HG02763 (cell line): ENCODE data around the gene RASGRF2.

Experiments
- ATAC-seq: cut with Tn5 transposase; IDR thresholded peaks from one replicate; pipeline ENCODE4 v1.9.1; 2021; ENCODE audit warnings: mild to moderate bottlenecking, moderate library complexity; ENCODE audit not compliant: unreplicated experiment

Gene RASGRF2

GRCh38 chr5:80953587-80953986 lies 6.6 kb upstream of the RASGRF2 start:
- ATAC-seq: no peak

- ATAC-seq: no peak
These were observed 5.0 kb upstream of the RASGRF2 start for GRCh38 chr5:80955082-80955590.

GRCh38 chr5:80956272-80956671 lies 3.9 kb upstream of the RASGRF2 start:
- ATAC-seq: no peak

- no peak for ATAC-seq
These were observed 3.0 kb upstream of the RASGRF2 start for GRCh38 chr5:80957031-80957761.

- ATAC-seq: no peak
These were observed 1.5 kb upstream of the RASGRF2 start for GRCh38 chr5:80958616-80959015.

GRCh38 chr5:80959138-80959537 lies 1.0 kb upstream of the RASGRF2 start:
- ATAC-seq: no peak

GRCh38 chr5:80960531-80961375 lies 590 bp downstream of the RASGRF2 start:
- no peak for ATAC-seq

GRCh38 chr5:80961376-80962281 lies 1.5 kb downstream of the RASGRF2 start:
- no peak for ATAC-seq

GRCh38 chr5:80962630-80963520 lies 2.7 kb downstream of the RASGRF2 start:
- no peak for ATAC-seq

- no peak for ATAC-seq
These were observed 3.3 kb downstream of the RASGRF2 start for GRCh38 chr5:80963521-80963895.

- ATAC-seq: no peak
These were observed 3.9 kb downstream of the RASGRF2 start for GRCh38 chr5:80963966-80964481.

GRCh38 chr5:80964491-80964890 lies 4.3 kb downstream of the RASGRF2 start:
- no peak for ATAC-seq

GRCh38 chr5:80964919-80965318 lies 4.8 kb downstream of the RASGRF2 start:
- no peak for ATAC-seq

- no peak for ATAC-seq
These were observed 7.5 kb downstream of the RASGRF2 start for GRCh38 chr5:80967500-80968181.

GRCh38 chr5:80973027-80973426 lies 12.9 kb downstream of the RASGRF2 start:
- ATAC-seq: no peak

- no peak for ATAC-seq
These were observed 14.9 kb downstream of the RASGRF2 start for GRCh38 chr5:80975065-80975464.

GRCh38 chr5:80976985-80977384 lies 16.8 kb downstream of the RASGRF2 start:
- ATAC-seq: no peak

GRCh38 chr5:80977764-80978163 lies 17.6 kb downstream of the RASGRF2 start:
- no peak for ATAC-seq

- ATAC-seq: no peak
These were observed 18.7 kb downstream of the RASGRF2 start for GRCh38 chr5:80978772-80979317.
